HL-60 (cell line): Measurements from ENCODE around the gene UGGT1.

Source experiments
- DNase-seq, 2 experiments: peaks; one replicate each; pipeline ENCODE4 v3.0.0-alpha.2; 2010 to 2020; ENCODE audit warnings: low read depth in 1 of 2, low spot score in 1 of 2
- H3K27ac ChIP-seq: fragments of 250-450 bp; sonication (Bioruptor Pico); replicated peaks from 2 replicates; pipeline ENCODE4 v1.5.1; 2020; ENCODE audit warnings: mild to moderate bottlenecking, moderate library complexity
- H3K27me3 ChIP-seq: fragments of 250-450 bp; sonication (Bioruptor Pico); 2 replicates; pipeline ENCODE4 v1.5.1; 2021; ENCODE audit warnings: mild to moderate bottlenecking, moderate library complexity; ENCODE audit not compliant: insufficient read depth, poor library complexity, severe bottlenecking
- H3K4me3 ChIP-seq: replicated peaks from 2 replicates; pipeline ENCODE4 v1.5.1; 2011; ENCODE audit warnings: mild to moderate bottlenecking, control low read depth, low read length; ENCODE audit not compliant: insufficient read depth
- GABPA ChIP-seq: IDR thresholded peaks from 2 replicates; pipeline ENCODE4 v1.6.1; 2012; ENCODE audit warnings: low read depth
- POLR2AphosphoS5 ChIP-seq: IDR thresholded peaks from 2 replicates; pipeline ENCODE4 v1.6.1; 2012; ENCODE audit warnings: low read depth
- SPI1 ChIP-seq: IDR thresholded peaks from 2 replicates; pipeline ENCODE4 v1.6.1; 2012; ENCODE audit warnings: low read depth, mild to moderate bottlenecking, borderline replicate concordance
- TF ChIP-seq, protein P1 (sequence below): IDR thresholded peaks from 2 replicates; pipeline ENCODE4 v1.6.1; 2012; ENCODE audit warnings: low read depth; ENCODE audit not compliant: insufficient replicate concordance
- TF ChIP-seq, protein P2 (sequence below): IDR thresholded peaks from one replicate; pipeline ENCODE4 v1.5.1; 2011; ENCODE audit warnings: low read length, control low read depth, inconsistent platforms; ENCODE audit not compliant: insufficient read depth

The UGGT1 gene

GRCh38 chr2:128053331-128053730, 37.7 kb upstream of the UGGT1 start:
- TF ChIP-seq POLR2AphosphoS5 (no peak), SPI1 (no peak), GABPA (no peak)
- TF ChIP-seq, protein P1, sequence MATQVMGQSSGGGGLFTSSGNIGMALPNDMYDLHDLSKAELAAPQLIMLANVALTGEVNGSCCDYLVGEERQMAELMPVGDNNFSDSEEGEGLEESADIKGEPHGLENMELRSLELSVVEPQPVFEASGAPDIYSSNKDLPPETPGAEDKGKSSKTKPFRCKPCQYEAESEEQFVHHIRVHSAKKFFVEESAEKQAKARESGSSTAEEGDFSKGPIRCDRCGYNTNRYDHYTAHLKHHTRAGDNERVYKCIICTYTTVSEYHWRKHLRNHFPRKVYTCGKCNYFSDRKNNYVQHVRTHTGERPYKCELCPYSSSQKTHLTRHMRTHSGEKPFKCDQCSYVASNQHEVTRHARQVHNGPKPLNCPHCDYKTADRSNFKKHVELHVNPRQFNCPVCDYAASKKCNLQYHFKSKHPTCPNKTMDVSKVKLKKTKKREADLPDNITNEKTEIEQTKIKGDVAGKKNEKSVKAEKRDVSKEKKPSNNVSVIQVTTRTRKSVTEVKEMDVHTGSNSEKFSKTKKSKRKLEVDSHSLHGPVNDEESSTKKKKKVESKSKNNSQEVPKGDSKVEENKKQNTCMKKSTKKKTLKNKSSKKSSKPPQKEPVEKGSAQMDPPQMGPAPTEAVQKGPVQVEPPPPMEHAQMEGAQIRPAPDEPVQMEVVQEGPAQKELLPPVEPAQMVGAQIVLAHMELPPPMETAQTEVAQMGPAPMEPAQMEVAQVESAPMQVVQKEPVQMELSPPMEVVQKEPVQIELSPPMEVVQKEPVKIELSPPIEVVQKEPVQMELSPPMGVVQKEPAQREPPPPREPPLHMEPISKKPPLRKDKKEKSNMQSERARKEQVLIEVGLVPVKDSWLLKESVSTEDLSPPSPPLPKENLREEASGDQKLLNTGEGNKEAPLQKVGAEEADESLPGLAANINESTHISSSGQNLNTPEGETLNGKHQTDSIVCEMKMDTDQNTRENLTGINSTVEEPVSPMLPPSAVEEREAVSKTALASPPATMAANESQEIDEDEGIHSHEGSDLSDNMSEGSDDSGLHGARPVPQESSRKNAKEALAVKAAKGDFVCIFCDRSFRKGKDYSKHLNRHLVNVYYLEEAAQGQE = no peak
- TF ChIP-seq, protein P2, sequence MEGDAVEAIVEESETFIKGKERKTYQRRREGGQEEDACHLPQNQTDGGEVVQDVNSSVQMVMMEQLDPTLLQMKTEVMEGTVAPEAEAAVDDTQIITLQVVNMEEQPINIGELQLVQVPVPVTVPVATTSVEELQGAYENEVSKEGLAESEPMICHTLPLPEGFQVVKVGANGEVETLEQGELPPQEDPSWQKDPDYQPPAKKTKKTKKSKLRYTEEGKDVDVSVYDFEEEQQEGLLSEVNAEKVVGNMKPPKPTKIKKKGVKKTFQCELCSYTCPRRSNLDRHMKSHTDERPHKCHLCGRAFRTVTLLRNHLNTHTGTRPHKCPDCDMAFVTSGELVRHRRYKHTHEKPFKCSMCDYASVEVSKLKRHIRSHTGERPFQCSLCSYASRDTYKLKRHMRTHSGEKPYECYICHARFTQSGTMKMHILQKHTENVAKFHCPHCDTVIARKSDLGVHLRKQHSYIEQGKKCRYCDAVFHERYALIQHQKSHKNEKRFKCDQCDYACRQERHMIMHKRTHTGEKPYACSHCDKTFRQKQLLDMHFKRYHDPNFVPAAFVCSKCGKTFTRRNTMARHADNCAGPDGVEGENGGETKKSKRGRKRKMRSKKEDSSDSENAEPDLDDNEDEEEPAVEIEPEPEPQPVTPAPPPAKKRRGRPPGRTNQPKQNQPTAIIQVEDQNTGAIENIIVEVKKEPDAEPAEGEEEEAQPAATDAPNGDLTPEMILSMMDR = no peak
- Histone ChIP-seq H3K27ac (no peak overlapping the region), H3K27me3 (no peaks in the 10 kb centered on the region), H3K4me3 (no peak overlapping the region)
- no peak for DNase-seq

GRCh38 chr2:128054104-128054885, 36.7 kb upstream of the UGGT1 start:
- Histone ChIP-seq H3K4me3 (no peak overlapping the region), H3K27me3 (no peaks in the 10 kb centered on the region), H3K27ac (no peak overlapping the region)
- DNase-seq = no peak
- TF ChIP-seq, protein P2 = no peak
- no peak for TF ChIP-seq POLR2AphosphoS5
- no peak for TF ChIP-seq GABPA

GRCh38 chr2:128057334-128057733, 33.7 kb upstream of the UGGT1 start:
- Histone ChIP-seq H3K27ac (no peak overlapping the region), H3K27me3 (no peaks in the 10 kb centered on the region), H3K4me3 (no peak overlapping the region)
- TF ChIP-seq POLR2AphosphoS5 (no peak), SPI1 (no peak)
- DNase-seq = no peak

GRCh38 chr2:128058114-128058513, 32.9 kb upstream of the UGGT1 start:
- no peak for DNase-seq
- no peaks in the 10 kb centered on the region for H3K27me3 ChIP-seq
- H3K4me3 ChIP-seq = no peak overlapping the region
- no peak for TF ChIP-seq SPI1
- TF ChIP-seq POLR2AphosphoS5 = no peak
- TF ChIP-seq, protein P2 = no peak
- TF ChIP-seq, protein P1 = no peak
- TF ChIP-seq GABPA = no peak
- no peak overlapping the region for H3K27ac ChIP-seq
